Fibroblast of the conjunctiva (primary cell): ENCODE measurements around the gene APOBEC3H.

Experiments used
- DNase-seq: peaks from one replicate; pipeline ENCODE4 v3.0.0-alpha.2; 2010; ENCODE audit warnings: low read depth

Gene APOBEC3H

GRCh38 chr22:39110631-39111561 lies 13.9 kb downstream of the APOBEC3H start:
- no peak for DNase-seq

DNA sequence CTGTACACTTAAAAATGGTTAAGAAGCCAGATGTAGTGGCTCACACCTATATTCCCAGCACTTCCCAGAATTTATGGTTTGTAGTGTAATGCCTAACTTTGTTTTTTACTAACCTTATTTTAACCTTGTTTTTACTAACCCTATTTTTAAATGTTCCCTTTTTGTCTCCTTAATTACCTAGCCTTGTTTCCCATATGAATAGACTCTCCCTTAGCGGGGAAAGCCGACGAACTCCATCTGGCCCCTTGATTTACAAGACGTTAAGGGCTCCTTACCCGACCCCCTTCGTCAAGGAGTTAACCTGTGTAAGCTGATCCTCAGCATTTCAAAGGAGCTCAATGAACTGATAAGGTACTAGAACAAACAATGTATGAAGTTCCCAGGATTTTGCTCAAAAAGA lies 17.1 kb downstream of the APOBEC3H start:
- no peak for DNase-seq

DNA sequence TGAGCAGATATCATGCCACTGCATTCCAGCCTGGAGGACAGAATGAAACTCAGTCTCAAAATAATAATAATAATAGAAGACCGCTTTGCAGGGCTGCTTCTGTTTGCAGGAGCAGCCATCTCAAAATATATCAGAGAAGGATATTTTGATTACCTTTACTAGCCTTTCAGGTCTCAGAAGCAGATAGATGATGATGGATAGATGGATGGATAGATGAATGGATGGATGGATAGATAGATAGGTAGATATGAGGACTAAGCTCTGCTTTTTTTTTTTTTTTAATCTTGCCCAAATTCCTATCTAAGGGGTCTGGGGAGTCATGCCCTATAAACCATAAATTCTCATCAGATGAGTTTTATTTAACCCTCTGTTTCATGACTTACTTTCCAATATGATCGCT lies 18.5 kb downstream of the APOBEC3H start:
- DNase-seq: no peak

- DNase-seq: no peak
Observed at GRCh38 chr22:39115977-39116621, 19.1 kb downstream of the APOBEC3H start.

DNA sequence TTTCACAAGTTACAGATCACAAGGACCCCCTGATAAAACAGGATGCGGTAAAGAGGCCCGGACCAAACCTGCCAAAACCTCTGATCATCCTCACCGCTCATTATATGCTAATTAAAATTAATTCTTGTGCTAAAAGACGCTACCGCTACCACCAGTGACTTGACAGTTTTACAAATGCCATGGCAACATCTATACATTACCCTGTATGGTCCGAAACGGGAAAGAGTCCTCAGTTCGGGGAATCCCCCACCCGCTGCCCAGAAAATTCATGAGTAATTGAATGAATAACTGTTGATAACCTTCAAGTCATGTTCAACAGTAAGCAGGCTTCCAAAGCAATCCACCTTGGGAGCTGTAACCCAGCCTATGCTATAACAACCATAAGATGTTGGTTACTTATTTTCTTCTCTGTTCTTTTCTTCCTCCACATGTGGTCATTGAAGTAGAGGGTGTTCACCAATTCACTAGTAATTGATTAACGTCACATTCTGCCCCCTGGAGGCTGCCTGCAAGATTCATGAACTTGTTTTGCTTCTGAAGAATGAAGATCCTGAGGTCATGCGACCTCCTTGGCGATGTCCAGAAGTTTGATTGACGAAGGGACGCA lies 20.6 kb downstream of the APOBEC3H start:
- peak; percentile 32 for DNase-seq

DNA sequence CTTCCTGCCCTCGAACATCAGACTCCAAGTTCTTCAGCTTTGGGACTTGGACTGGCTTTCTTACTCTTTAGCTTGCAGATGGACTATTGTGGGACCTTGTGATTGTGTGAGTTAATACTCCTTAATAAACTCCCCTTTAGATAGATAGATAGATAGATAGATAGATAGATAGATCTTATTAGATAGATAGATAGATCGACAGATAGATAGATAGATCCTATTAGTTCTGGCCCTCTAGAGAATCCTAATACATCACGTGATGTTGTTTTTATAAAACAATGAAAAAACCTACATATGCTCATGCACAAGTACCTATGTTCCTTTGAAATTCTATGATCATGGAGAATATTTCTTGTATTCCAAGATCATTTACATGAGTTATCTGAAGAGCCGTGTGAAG lies 23.9 kb downstream of the APOBEC3H start:
- no peak for DNase-seq

DNA sequence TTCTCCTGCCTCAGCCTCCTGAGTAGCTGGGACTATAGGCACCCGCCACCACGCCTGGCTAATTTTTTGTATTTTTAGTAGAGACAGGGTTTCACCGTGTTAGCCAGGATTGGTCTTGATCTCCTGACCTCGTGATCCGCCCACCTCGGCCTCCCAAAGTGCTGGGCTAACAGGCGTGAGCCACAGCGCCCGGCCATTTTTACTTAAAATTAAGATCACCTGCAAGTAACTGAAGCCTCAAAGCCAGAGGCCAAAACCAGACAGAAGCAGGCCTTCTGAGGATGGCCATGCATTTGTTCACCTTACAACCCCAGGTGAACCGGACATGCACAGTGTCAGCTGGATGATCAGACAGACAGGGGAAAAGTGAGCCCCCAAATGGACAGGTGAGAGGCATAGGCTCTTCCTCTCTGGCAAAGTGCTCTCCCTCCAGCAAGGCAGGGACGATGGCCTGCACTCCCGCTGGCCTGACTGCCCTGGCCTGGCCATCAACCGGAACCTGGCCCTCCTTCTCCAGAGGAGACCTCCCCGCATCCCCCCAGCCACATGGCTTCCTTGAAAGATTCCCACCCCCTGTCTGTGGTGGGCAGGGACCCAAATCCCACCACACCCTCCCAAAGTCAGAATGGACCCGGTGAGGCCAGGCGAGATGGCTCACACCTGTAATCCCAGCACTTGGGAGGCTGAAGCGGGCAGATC lies 25.9 kb downstream of the APOBEC3H start:
- DNase-seq: no peak

GRCh38 chr22:39123751-39124581 lies 26.9 kb downstream of the APOBEC3H start:
- no peak for DNase-seq

DNA sequence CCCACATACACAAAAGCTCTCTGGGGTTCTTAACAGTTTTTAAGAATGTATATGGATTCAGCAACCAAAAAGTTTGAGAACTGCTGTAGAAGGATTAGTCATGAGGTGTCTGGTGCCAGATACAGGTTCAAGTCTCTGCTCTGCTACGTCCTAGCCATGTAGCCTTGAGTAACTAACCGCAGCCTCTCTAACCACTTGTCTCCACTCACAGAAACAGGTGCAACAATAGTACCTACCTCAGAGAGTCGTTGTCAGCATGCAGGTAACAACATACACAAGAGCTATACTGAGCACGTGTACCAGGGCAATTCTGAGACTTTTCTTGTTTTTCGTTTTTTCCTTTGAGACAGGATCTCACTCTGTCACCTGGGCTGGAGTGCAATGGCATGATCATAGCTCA lies 28.6 kb downstream of the APOBEC3H start:
- no peak for DNase-seq

DNA sequence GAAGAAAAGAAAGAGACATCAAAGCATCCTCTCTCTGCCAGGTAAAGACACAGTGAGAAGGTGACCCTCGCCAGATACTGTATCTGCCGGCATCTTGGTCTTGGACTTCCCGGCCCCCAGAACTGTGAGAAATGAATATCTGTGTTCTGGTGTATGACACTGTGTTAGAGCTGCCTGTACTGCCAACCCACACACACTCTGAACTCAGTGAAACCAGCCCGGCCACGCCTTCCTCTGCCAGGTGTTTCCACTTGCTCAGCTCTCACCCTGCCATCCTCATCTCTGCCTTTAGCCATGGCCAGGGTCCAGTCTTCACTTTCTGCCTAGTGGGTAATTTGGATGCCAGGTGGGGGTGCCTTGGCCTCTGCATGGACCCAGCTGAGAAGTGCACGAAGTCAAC lies 31.5 kb downstream of the APOBEC3H start:
- no peak for DNase-seq

DNA sequence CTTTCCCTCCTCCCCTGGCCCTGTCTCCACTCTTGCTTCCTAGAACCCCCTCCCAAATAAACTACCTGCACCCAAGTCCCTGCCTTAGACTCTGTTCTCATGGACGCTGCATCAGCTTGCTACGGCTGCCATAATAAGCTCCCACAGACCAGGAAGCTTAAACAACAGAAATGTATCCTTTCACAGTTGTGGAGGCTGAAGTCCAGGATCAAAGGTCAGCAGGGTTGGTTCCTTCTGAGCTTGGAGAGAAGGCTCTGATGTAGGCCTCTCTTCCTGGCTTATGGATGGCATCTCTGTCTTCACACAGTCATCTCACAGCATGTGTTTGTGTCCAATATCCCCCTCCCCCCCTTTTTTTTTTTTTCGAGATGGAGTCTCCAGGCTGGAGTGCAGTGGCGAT lies 32.0 kb downstream of the APOBEC3H start:
- DNase-seq: no peak

DNA sequence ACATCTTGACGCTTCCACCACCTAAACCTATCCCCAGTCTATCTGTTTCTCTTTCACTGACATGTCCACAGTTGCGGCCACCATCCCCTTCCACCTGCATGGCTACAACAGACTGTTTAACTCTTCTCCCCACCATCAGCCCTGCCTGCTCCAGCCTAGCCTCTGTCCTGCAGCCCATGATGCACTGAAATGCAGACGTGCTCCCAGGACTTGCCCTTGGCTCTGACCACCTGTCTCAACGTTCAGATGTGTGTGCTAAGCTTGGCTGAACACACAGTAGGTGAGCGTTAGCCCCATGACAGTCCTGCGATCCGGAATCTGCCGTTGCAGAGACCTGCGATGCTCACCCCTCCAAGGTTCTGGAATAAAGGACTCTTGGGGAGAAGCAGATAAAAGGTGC lies 32.7 kb downstream of the APOBEC3H start:
- DNase-seq: no peak

DNA sequence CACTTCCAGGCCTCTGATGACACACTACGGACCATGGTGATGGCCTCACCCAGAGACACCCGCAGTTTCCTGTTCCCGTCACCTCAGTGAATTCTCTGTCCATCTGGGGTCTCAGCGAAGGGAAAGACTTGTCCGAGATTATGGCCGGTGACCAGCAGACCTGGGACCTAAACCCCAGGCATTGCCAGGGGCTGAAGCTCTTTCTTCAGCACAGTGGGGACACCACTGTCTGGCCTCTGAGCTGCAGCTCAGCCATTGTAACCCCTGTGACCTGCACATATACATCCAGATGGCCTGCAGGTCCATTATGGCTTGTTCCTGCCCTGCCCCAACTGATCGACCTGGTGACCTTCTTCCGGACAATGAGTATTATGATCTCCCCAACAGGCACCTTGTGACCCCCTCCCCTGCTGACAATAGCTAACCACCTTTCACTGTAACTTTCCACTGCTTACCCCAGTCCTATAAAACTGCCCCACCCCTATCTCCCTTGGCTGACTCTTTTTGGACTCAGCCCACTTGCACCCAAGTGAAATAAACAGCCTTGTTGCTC lies 33.2 kb downstream of the APOBEC3H start:
- DNase-seq: no peak

- no peak for DNase-seq
Observed at GRCh38 chr22:39130892-39131855, 34.1 kb downstream of the APOBEC3H start.

GRCh38 chr22:39132281-39132680 lies 35.2 kb downstream of the APOBEC3H start:
- DNase-seq: no peak

GRCh38 chr22:39132871-39133524 lies 36.0 kb downstream of the APOBEC3H start:
- no peak for DNase-seq

GRCh38 chr22:39133871-39134270 lies 36.8 kb downstream of the APOBEC3H start:
- DNase-seq: no peak

DNA sequence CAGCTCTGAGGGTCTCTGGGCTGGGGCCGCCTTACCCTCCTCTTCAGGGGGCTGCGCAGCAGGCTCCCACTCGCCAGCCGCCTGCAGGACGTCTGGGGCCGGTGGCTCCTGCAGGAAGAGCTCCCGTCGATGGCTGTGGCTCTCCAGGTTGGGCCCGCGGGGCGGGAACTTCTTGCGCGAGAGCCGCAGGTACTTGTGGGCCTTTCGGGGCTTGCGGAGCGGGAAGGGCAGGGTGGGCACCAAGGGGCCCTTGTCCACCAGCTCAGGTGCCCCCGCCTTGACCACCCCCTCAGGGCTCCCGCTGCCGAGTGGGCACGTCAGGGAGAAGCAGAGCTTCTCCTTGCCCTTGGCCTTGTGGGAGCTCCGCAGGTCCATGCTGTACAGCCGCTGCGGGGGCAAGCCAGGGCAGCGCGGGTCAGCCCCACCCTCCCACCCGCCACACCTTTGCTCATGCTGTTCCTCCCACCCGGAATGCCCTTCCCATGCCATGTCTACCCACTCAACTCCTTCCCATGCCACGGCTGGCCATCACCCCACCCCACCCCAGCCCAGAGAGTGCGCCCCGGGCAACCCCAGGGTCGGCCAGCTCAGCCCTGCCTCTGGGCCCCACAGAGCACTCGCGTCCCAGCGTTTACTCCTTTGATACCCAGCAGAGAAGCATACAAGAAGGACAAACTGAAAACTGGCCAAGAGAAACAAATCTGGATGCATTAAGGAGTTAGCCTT lies 37.5 kb downstream of the APOBEC3H start:
- no peak for DNase-seq
